ENCODE measurements around the gene RBL2.

DNA sequence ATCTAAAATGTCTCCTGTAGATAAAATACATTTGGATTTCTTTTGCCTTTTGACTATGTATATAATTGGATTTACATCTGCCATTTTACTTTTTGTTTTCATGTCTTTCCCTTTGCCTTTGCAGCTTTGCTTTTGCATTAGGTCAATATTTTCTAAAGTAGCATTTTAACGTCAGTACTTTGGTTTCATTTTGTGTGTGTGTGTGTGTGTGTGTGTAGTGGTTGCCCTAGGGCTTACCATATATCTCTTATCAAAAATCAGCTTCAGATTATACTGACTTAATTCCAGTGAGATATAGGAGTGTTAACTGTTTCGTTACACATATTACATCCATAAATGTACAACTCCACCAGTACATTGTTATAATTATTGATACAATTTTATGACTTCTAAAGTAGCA, 42.6 kb downstream of the RBL2 start:
- TF ChIP-seq POLR2A (IDR thresholded peaks at IDR 0.05) (no peak), CTCF (IDR thresholded peaks at IDR 0.05) (no peak)
